GM19239 (cell line): ENCODE data around the gene LUC7L.
"Not testable (repeated sequence)": the region's sequence is repeated elsewhere in the genome, so short reads cannot be mapped to it uniquely, and the experiment has no call there.

Source experiments
- DNase-seq: peaks from one replicate; pipeline ENCODE4 v3.0.0; 2011; ENCODE audit warnings: low spot score; ENCODE audit not compliant: insufficient read length
- FAIRE-seq: peaks from 2 replicates; lab custom pipeline; 2011; peaks lifted over from hg19 to GRCh38; lab: Jason Lieb, UNC

The LUC7L gene

DNA sequence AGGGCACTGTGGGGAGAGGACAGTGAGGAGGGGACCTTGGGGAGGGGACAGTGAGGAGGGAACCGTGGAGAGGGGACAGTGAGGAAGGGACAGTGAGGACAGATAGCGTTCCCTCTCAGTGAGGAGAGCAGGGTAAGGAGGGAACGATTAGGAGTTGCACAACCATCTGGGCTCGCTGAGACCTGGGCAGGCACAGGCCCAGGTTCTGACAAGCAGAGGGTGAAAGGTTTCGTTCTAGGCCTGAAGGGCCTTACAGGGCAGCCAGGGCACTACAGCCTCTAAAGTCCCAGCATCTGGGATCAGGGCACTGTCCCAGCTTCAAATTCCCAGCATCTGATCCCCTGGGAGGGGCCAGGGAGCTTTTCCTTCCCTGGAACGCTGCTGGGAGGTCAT is 76.1 kb downstream of the LUC7L start:
- FAIRE-seq, DNase-seq: not testable (repeated sequence)

- FAIRE-seq (no peak), DNase-seq (no peak)
Observed at GRCh38 chr16:152141-153128, 76.8 kb downstream of the LUC7L start, which contains the start of gene HBZ. HBZ (plus strand) TSS chr16:152644; CDS start chr16:152910, 266 bp downstream.

GRCh38 chr16:149024-149660 is 80.1 kb downstream of the LUC7L start:
- DNase-seq (no peak), FAIRE-seq (no peak)

DNA sequence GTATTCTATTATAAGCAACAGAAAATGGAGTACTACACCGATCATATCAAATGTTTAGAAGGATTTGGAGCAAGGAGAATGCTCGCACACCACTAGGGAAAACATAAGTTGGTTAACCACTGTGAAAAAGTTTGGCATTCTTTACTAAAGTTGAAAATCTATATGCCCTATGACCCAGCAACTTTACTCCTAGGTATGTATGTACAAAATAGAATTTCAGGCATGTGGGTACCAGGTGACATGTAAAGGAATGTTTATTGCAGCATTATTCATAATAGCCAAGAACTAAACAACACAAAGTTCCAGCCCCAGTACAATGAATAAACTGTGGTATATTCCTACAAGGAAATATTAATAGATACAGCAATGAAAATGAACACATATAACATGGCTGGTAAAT is 82.6 kb downstream of the LUC7L start:
- no peak for DNase-seq
- FAIRE-seq = no peak

GRCh38 chr16:144797-145252 is 84.4 kb downstream of the LUC7L start:
- no peak for FAIRE-seq
- DNase-seq = no peak

DNA sequence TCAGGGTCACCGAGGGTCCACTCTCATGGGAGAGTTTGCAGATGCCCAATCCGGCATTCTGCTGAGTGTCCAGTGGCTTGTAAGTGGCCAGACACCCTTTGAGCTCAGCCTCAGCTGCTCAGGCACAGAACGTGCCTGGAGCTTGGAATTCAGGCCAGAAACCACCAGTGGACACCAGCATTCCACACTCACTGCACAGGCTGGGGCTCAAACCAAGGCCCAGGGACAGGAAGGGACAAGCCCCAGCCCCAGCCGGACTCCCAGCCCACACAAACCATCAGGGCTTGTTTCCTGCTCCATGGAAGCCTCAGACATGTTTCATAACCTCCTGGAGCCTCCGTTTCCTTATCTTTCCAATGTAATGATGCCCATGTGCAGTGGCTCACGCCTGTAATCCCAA is 85.8 kb downstream of the LUC7L start:
- FAIRE-seq (no peak), DNase-seq (no peak)

GRCh38 chr16:143047-143446 is 86.2 kb downstream of the LUC7L start:
- FAIRE-seq (no peak), DNase-seq (no peak)

- DNase-seq (no peak), FAIRE-seq (no peak)
Observed at GRCh38 chr16:142405-142967, 86.8 kb downstream of the LUC7L start.

GRCh38 chr16:140175-140857 is 88.9 kb downstream of the LUC7L start:
- FAIRE-seq (no peak), DNase-seq (no peak)
